GM21619 (cell line): ENCODE measurements around the gene CHD2.

Experiments used
- ATAC-seq: cut with Tn5 transposase; IDR thresholded peaks from one replicate; pipeline ENCODE4 v1.9.1; 2021; ENCODE audit not compliant: unreplicated experiment

CHD2 gene

DNA sequence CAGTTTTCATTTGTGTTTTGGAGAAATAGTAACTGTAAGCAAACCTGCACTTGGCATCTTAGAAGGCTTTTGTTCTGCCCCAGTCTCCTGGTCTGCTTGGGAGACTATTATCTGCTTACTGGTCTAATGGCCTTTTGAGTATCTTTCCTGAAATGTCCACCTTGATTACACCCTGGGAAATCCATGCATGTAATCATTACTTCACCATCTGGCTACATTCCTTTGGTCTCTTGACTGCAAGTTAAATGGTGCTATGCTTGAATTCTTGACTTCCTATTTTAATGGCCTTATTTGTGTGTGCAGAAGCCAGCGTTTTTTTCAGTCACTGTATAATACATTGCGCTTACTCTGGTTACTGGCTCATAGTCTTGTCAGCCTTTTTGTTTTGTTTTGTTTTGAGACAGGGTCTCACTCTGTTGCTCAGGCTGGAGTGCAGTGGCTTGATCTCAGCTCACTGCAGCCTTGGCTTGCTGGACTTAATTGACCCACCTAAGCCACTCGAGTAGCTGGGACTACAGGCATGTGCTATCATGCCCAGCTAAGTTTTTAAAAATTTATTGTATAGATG is 30.0 kb downstream of the CHD2 start:
- ATAC-seq = no peak

- no peak for ATAC-seq
Observed at GRCh38 chr15:92930776-92931175, 30.7 kb downstream of the CHD2 start.

GRCh38 chr15:92932946-92933649 is 33.0 kb downstream of the CHD2 start:
- no peak for ATAC-seq

GRCh38 chr15:92933831-92934230 is 33.7 kb downstream of the CHD2 start:
- ATAC-seq = no peak

- ATAC-seq = no peak
Observed at GRCh38 chr15:92934716-92935115, 34.6 kb downstream of the CHD2 start.

DNA sequence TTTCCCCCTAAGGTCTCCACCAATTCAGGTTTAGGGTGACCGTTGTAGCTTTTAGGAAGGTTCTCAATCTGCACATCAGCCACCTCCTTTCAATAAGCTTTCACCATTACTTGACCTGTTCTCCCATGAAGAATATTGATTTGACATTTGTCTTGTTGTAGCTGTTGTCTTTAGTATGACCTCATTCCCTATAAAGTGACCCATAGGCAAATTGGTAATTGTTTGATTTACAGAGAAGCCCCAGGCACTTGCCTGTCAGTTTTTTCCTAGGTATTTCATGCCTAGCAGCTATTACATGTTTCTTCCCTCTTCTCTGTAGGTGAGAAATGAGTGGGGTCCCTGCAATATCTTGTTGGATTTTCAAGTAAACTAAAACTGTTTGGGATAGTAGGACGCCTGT is 36.0 kb downstream of the CHD2 start:
- ATAC-seq = no peak

DNA sequence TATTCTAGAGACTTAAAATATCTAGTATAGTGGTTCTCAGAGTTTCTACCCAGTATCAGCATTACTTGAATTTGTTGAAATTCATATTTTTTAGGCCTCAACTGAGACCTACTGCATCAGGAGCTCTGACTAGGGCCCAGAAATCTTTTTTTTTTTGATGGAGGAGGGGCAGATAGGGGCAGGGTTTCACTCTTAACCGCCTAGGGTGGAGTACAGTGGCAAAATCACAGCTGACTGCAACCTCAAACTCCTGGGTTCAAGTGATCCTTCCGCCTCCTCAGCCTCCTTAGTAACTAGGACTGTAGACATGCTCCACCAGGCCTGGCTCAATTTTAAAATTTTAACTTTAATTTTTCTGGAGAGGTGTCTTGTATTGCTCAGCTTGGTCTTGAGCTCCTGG is 36.6 kb downstream of the CHD2 start:
- no peak for ATAC-seq

DNA sequence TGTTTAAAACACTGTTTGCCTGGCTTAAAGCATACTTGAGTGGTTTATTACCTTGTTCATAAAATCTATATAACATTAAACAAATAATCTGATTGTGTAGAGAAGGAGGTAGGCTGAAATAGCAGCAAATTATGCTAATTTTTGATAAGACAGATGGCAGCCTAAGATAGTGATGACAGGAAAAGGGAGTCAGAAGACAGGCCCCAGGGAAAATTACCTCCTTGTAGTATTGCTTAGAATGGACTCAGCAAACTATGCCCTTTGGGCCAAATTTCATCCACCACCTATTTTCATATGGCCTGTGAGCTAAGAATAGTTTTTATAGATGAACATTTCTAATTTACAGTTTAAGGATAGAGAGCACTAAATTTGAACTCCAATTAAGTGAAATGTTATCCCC is 37.8 kb downstream of the CHD2 start:
- ATAC-seq = no peak

DNA sequence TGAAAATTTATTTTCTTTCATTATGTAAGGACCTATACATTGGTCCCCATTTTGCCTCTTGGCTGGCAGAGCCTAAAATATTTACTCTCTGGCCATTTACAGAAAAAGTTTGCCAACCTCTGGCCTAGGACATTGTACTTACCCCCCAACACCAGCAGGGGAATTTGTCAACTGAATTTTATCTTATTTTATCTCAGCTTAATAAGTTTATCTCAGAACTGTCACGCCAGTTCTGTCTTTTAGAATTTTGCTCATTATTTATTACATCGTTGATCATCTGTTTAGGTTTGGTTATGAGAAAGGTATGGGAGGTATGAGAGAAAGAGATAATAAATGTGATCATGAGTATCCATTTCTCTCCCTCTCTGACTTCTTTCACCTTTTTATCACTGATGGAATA is 38.3 kb downstream of the CHD2 start:
- no peak for ATAC-seq

GRCh38 chr15:92941668-92942067 is 41.5 kb downstream of the CHD2 start:
- no peak for ATAC-seq

GRCh38 chr15:92942706-92943105 is 42.6 kb downstream of the CHD2 start:
- no peak for ATAC-seq

GRCh38 chr15:92943581-92943980 is 43.5 kb downstream of the CHD2 start:
- ATAC-seq = no peak

GRCh38 chr15:92944946-92945521 is 44.9 kb downstream of the CHD2 start:
- no peak for ATAC-seq

DNA sequence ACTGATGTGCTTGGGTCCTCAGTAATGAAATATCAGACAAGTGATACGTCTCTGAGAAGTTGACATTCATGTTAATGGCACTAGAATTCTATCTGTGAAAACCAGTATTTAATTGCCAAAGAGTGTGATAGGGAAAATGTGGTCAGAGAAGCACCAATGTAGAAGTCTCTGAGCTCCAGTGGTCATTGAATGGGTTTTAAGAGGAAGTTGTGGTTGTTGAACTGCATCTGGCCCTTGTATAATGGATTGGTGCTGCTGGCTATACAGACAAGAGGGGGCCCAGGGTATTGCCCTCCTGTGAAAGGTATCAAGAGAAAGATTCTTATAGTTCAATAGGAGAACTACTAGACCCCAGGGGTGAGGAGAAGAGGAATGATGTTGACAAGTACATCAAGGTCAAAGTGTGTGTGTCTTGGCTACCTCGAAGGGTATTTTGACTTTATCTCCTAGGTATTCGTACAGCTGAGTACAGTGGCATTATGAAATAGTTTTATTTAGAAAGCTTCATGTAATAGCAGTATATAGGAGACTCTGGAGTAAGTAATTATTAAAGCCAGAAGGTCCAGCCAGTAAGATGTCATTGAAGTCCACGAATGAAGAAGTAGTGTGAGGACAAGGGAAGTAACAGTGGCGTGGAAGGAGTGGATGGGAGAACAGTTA is 47.1 kb downstream of the CHD2 start:
- no peak for ATAC-seq

- ATAC-seq = no peak
Observed at GRCh38 chr15:92949604-92950249, 49.6 kb downstream of the CHD2 start.

- ATAC-seq = no peak
Observed at GRCh38 chr15:92951800-92952457, 51.8 kb downstream of the CHD2 start.

GRCh38 chr15:92952458-92952850 is 52.3 kb downstream of the CHD2 start:
- ATAC-seq = no peak

DNA sequence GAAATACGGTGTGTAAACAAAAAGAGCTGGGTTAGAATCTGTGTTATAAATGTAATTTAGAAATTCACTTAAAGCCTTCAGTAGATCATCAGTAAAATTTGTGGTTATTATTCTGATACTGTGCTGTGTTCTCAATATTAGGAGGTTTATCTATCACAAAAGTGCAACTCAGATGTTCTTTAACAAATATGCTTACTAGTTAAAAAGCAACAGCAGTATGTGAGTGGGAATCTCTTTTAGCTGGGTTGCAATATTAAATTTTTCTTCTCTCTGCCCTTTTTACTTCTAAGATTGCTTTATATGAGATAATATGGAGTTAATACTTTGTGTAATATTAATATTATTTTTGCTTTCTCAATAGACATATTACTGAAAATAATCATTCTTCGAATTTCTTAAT is 53.4 kb downstream of the CHD2 start:
- no peak for ATAC-seq

GRCh38 chr15:92954002-92954401 is 53.9 kb downstream of the CHD2 start:
- ATAC-seq = no peak

DNA sequence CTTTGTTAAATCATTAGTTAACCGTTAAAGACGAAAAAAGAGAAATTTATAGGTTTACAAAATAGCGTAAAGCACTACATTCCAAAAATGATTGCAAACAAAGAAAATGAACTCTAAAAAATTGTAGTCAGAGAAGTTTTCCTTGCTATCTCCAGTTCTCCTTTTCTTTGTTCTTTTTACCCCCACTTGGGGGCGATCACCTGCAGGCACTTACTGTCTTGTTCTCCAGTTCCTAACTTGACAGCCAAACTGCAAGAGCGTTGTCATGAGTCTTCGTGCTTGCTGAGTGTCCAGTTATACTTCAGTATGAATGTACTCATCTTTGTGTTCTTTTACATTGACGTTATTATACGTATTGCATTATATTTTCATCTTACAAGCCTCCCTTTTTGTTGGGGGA is 54.5 kb downstream of the CHD2 start:
- no peak for ATAC-seq

DNA sequence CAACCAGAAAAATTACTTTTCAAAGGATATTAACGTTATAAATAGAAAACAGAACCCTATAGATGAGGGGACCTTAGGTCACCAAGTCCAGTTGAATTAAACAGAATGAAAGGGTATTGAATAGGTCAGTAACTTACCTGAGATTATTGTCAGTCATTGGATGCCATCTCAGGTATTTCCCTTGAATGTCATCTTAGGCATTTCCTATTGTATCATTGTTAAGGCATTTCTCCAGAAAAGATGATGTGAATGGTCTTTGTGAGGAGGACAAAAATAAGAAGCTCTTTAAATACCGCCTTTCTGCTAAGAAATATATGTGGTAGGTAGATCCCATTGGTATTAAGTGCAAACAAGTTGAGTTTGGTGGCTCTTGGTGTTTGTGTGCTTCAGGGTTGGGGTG is 55.6 kb downstream of the CHD2 start:
- ATAC-seq = no peak
